NCI-H345 treated with DMSO at 0.1 percent for 48 hours (cell line): Measurements from ENCODE around the gene ACP7.
"Not testable (repeated sequence)": the region's sequence is repeated elsewhere in the genome, so short reads cannot be mapped to it uniquely, and the experiment has no call there.

Experiments used
- DNase-seq: peaks from one replicate; lab custom pipeline; 2025; ENCODE audit not compliant: unreplicated experiment; lab: John Stamatoyannopoulos, UW

The ACP7 gene

DNA sequence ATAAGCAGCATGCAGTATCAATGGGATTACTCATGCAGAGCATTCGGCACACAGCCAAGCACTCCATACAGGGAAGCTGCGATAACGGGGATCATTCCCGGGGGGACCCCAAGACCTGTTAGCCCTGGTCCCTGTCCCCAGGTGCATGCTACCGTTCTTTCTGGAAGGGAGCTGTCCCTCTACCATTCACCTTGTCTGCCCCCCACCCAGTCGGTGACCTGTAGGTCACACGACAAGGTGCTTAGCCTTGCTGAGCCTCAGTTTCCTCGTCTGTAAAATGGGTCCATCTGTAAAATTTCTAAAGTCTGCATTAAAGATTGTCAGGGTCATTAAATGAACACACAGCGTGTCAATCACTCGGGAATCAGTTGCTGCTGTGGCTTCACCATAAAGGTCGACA lies 6.8 kb upstream of the ACP7 start:
- no peak for DNase-seq

DNA sequence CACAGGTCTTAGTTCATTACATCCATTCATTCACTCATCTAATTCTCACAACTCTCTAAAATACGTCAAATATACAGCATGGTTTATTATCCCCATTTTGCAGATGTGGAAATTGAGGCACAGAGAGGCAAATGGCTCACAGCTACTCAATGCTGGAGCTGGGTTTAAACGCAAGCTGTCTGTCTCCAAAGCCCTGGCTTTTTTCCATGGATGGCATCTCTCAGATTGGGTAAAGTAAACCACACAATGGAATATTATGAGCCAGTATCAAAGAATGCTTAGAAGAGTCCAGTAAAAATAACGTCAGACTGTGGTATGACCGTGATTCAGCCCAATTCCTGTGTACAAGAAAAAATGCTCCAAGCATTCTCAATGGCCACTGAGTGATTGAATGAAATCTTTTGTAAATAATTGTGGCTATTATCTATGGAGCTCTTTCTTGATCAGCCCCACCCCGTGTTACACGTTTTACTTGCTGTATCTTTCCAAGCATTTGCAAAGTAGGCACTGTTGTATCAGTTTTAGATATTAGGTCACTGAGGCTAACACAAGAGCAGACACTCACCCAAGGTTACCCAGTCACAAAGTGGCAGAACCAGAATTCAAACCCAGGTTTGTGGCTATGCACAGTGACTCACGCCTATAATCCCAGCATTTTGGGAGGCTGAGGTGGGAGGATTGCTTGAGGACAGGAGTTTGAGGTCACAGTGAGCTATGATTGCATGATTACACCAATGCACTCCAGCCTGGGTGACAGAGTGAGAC lies 5.5 kb upstream of the ACP7 start:
- DNase-seq, result no peak

DNA sequence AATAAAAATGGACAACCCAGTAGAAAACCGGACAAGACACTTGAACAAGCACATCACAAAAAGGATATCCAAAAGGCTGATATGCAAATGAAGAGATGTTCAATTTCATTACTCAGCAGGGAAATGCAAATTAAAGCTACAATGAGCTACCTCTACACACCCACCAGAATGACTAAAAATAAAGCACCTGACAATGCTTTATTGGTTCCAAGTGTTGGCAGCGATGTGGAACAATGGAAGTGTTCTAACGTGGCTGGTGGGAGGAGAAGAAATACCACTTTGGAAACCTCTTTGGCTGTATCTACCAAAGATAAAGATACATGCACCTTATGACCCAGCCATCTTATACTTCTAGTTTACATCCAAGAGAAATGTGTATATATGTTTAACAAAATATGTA lies 3.7 kb upstream of the ACP7 start:
- peak; percentile 28 for DNase-seq

DNA sequence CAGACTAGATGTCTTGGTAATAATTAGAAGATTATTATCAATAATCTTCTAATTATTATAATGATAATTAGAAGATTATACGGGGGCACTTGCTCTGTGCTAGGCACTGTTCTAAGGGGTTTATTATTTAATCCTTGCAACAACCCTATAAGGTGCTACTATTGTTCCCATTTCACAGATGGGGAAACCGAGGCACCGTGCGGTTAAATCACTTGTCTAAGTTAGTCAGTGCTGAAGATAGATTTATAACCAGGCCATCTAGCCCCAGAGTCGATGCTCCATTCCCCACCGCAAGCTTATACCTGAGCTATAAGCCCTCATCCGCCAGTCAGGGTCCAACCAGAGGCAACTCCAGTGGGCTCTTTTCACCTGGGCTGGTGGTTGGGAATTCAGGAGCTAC lies 2.0 kb upstream of the ACP7 start:
- no peak for DNase-seq

DNA sequence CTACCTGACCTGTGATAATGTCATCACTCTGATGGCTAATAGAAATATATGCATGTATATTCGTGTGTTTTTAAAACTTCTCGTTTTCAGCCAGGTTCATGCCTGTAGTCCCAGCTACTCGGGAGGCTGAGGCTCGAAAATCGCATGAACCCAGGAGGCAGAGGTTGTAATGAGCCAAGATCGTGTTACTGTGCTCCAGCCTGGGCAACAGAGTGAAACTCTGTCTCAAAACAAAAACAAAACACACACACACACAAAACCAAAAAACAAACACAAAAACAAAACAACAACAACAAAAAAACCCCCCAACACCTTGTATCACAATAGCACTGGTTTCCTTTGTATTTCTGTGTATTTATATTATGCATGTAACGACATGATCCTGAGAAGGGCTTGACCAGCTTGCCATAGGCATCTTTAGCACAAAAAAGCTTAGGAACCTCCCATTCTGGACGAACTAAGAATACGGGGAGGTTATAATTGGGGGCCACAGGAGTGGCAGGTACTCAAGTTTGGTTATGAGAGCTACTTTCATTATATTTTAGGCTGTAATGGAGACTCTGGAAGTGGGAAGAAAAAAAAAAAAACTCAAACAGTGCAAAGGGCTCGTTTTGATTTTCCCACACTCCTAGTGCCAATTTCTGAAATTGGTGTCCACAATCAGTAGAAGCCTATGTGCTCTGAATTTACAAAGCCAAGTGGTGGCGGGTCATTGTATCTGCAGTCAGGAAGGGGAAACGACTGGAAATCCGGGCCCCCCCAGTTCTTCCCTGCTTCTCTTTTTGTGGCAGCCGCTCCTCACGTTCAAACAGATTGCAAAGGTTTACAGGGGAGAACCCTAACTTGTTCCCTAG lies 1.2 kb upstream of the ACP7 start:
- DNase-seq, result no peak

DNA sequence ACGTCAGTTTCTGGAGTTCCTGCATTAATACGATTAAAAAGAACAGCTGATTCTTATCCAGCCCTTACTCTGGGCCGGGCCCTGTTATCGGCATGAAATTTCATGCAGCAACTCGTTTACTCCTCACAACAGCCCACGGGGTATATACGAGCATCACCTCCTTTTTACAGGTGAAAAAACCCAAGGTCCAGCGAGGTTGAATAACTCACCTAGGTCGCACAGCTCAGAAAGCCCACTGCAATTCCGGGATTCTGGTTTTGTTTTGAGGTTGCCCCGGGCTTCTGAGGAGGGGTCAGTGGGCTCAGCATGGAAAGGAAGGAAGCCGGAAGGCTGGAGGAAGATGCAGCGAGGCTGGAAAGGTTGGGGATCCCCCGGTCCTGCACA lies 577 bp upstream of the ACP7 start:
- no peak for DNase-seq

DNA sequence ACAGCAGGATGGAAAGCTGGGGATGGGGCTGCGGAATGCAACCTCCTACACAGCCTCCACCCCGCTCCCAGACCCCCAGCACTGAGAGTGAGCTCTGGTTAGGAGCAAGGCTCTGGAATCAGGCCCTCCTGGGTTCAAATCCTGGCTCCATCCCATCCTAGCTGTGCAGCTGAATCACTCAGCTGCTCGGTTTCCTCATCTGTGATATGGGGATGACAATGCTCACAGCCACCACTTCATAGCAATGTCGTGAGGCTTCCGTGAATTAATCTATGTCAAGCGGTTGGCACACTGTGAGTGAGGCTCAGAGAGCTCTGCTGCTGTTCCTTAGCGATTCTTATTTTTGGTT lies 538 bp downstream of the ACP7 start:
- DNase-seq, result no peak

DNA sequence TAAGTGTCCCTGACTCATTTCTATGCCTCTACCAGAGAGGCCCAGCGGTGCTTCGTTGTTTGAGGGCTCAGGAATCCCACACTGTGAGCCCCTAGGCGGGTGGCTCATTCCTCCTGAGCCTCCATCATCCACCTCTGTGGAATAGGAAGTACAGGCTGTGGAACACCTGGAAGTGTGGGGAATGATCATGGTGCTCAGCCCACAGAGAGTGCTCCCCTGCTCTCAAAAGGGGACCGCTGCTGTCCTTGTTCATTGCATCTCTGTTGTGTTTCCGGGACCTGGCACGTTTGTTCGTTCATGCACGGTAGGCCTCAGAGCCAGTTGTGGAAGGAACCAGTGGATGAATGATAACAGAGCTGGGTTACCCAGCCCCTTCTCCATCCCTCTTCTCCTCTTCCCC lies 1.2 kb downstream of the ACP7 start:
- no peak for DNase-seq

DNA sequence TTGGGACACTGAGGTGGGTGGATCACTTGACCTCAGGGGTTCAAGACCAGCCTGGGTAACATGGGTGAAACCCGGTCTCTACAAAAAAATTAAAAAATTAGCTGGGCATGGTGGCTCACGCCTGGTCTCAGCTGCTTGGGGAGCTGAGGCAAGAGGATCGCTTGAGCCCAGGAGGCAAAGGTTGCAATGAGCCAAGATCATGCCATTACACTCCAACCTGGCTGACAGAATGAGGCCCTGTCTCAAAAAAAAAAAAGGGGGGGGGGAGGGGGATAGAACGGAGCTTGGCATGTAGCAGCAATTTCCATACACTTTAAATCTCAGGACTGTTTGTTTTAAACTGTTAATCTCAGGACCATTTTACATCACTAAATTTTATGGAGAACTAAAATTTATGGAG lies 2.2 kb downstream of the ACP7 start:
- DNase-seq, result no peak

DNA sequence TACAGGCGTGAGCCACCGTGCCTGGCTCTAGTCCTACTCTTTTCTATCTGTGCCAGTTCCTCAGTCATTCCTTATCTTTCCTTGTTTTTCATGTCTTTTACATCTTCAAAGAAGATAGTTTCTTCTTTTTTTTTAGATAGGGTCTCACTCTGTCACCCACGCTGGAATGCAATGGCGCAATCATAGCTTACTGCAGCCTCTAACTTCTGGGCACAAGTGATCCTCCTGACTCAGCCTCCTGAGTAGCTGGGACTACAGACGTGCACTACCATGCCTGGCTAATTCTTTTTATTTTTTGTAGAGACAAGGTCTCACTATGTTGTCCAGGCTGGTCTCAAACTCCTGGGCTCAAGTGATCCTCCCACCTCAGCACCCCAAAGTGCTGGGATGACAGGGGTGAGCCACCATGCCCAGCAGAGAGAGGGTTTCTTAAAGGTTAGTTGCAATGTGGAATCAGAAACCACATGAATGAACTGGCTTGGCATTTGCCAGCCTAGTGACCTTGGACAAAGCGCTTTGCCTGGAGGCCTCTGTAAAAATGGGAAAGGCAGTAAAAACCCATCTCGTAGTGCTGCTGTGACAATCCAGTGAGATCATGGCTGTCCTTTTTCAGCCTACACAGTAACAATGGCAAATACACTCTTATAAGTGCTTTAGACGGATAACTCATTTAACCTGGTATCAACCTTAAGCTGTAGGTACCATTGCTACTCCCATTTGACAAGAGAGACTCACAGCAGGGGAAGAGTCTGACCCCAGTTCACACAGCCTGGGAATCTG lies 3.9 kb downstream of the ACP7 start:
- no peak for DNase-seq

DNA sequence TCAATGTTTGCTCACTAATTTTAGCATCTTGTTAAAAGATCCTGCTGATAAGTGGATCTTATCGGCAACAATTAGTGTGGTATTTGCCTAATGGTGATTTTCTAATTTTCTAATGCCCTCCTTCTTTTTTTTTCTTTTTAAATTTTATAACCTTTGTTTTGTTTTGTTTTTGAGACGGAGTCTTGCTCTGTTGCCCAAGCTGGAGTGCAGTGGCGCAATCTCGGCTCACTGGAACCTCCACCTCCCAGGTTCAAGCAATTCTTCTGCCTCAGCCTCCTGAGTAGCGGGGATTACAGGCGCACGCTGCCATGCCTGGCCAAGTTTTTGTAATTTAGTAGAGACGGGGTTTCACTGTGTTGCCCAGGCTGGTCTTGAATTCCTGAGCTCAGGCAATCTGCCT lies 5.8 kb downstream of the ACP7 start:
- DNase-seq, result not testable (repeated sequence)

DNA sequence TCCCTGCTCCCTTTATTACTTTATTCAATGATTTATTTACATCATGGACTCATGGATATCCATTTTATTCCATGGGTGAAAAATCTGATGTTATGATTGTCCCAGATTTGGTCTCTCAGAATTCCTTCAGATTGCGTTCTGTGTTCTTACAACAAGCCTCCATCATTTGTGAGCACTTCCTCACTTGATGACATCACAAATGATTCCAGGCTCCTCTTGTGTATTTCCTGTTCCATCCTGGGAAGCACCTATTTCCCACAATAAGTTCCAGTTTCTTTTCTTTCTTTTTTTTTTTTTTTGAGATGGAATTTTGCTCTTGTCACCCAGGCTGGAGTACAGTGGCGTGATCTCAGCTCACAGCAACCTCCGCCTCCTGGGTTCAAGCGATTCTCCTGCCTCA lies 6.7 kb downstream of the ACP7 start:
- no peak for DNase-seq

DNA sequence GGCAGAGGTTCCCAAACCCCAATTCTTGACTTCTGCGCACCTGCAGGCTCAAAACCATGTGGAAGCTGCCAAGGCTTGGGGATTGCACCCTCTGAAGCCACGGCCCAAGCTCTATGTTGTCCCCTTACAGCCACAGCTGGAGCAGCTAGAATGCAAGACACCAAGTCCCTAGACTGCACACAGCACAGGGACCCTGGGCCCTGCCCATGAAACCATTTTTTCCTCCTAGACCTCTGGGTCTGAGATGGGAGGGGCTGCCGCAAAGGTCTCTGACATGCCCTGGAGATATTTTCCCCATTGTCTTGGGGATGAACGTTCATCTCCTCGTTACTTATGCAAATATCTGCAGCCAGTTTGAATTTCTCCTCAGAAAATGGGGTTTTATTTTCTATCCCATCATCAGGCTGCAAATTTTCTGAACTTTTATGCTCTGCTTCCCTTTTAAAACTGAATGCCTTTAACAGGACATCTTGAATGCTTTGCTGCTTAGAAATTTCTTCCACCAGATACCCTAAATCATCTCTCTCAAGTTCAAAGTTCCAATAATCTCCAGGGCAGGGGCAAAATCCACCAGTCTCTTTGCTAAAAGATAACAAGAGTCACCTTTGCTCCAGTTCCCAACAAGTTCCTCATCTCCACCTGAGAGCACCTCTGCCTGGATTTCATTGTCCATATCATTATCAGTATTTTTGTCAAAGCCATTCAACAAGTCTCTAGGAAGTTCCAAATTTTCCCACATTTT lies 11.8 kb downstream of the ACP7 start:
- not testable (repeated sequence) for DNase-seq

DNA sequence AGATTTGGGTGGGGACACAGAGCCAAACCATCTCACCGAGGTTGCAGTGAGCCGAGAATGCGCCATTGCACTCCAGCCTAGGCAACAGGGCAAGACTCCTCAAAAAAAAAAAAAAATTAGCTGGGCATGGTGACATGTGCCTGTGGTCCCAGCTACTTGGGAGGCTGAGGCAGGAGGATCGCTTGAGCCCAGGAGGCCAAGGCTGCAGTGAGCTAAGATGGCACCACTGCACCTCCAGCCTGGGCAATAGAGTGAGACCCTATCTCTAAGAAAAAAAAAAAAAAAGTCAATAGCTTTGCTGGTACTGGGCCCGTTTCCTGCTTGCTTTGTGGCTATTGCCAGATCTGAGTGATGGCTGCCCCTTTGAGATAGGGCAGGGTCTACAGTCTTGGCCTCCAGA lies 13.1 kb downstream of the ACP7 start:
- no peak for DNase-seq

DNA sequence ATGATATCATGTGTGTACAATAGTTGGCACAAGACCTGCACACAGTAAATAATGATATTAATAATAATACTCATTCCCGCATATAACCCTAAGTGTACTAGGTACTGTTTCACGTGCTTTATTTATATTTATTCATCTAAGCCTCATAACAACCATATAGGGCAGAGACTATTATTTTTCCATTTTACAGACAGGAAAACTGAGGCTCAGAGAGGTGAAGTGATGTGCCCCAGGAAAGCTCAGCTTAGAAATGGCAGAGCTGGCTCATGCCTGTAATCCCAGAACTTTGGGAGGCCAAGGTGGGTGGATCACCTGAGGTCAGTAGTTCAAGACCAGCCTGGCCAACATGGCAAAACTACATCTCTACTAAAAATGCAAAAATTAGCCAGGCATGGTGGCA lies 13.6 kb downstream of the ACP7 start:
- DNase-seq, result no peak

DNA sequence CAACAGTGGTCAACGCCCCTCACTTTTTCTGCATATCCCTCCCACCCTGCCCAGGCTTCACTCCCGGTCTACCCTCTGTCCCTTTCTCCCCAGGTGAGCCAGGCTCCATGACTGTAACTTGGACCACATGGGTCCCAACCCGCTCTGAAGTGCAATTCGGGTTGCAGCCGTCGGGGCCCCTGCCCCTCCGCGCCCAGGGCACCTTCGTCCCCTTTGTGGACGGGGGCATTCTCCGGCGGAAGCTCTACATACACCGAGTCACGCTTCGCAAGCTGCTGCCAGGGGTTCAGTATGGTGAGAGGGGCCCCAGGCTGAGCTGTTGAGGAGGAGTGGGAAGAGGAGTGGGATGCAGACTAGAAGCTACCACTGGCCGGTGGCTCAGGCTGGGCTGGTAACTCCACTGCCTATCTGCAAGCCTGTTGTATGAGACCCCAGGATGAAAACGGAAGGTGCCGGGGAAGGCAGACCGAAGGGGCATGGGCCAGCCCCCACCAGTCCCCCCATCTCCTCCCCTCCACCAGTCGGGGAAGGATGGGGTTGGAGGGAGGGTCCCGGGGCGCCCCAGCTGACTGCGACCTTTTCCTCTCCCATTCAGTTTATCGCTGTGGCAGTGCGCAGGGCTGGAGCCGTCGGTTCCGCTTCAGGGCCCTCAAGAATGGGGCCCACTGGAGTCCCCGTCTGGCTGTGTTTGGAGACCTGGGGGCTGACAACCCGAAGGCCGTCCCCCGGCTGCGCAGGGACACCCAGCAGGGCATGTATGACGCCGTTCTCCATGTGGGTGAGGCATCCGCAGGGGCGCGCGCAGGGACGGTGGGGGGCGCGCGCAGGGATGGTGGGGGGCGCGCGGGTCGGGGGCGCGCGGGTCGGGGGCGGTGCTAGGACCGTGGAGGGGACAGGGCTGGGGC lies 14.4 kb downstream of the ACP7 start:
- no peak for DNase-seq

DNA sequence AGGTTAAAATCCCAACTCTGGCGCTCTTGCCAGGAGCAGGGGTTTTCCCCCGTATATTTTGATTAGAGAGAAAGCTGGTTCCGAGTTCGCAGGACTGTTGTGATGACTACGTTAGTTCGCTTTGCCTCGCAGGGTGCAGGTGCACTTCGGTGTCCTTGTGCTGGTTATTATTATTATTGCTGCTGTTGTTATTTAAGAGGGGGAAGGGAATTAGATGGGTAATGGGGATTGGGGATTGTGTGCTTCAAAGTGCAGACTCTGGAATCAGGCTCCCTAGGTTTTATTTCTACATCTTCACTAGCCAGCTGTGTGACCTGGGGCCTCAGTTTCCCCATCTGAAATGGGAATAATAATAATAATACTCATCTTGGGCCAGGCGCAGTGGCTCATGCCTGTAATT lies 15.2 kb downstream of the ACP7 start:
- DNase-seq, result no peak

DNA sequence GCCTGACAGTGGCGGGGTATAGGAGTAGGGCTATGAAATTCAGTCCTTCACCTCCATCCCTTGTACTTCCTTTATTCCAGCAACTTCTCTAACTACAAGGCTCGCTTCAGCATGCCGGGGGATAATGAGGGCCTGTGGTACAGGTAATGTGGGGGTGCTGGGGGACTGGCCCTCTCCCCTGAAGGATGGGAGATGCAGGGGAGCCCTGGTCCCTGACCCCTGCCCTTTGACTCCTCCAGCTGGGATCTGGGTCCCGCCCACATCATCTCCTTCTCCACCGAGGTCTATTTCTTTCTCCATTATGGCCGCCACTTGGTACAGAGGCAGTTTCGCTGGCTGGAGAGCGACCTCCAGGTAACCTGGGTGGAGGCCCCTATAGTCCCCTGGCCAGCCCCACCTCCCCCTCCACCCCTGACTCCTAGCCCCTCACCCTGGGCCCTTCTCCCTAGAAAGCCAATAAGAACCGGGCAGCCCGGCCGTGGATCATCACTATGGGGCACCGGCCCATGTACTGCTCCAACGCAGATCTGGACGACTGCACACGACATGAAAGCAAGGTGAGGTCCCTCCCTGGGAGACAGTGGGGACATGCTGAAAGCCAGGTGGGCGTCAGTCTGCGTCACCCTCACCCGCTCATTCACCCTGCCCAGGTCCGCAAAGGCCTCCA lies 16.5 kb downstream of the ACP7 start:
- no peak for DNase-seq

DNA sequence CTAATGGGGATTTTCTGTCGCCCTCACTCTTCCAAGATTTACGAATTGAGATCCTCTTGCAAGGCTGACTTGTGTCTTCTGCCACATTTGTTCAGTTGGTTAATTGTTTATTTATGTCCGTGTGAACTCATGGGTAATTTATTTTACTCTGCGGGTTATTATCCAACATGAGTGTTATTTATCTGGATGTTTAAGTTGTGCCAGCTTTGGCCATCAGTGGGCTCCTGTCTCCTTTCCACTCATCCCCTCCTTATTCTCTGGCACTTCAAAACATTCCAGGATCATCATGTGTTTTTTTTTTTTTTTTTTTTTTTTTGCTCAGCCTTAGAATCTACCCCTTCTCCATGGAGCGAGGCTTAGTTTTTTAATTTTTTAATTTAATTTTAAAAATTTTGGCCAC lies 19.0 kb downstream of the ACP7 start:
- DNase-seq, result no peak

DNA sequence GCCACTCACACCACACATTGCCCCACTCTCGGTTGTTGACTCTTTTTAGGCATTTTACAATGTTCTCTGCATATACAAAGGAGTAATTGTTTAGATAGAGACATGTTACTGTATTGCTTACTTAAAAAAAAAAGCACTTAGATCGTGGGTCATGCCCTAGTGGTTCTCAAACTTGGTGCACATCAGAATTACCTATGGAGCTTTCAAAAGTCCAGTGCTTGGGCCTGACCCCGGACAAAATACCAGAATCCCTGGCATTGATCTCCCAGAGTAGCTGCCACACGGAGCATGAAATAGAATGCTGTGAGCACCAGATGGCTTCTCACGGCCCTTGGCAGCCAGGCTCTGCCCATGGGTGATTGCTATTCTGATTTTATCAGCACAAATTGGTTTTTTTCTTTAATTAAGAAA lies 20.0 kb downstream of the ACP7 start:
- no peak for DNase-seq
